ENCODE measurements around the gene LUC7L2.
"Not testable (repeated sequence)": the region's sequence is repeated elsewhere in the genome, so short reads cannot be mapped to it uniquely, and the experiment has no call there.

Gene LUC7L2

DNA sequence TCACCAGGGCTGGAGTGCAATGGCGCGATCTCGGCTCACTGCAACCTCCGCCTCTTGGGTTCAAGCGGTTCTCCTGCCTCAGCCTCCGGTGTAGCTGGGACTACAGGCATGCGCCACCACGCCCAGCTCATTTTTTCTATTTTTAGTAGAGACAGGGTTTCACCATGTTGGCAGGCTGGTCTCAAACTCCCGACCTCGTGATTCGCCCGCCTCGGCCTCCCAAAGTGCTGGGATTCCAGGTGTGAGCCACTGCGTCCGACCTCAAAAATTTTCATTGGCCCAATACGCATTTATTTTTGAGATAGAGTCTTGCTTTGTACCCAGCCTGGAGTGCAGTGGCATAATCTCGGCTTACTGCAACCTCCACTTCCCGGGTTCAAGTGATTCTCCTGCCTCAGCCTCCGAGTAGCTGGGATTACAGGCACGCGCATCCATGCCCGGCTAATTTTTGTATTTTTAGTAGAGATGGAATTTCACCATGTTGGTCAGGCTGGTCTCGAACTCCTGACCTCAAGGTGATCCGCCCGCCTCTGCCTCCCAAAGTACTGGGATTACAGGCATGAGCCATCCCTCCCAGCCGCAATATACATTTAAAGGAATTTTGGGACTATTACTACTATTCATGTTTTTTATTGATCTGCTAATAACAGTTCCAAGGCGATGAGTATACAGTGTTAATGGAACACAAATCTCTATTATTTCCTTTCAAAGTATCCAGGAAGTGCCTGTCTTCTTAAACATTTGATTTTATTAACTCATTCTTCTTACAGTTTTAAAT, 1.8 kb upstream of the LUC7L2 start:
- DNase-seq (ENCODE audit: low spot score), result not testable (repeated sequence)

DNA sequence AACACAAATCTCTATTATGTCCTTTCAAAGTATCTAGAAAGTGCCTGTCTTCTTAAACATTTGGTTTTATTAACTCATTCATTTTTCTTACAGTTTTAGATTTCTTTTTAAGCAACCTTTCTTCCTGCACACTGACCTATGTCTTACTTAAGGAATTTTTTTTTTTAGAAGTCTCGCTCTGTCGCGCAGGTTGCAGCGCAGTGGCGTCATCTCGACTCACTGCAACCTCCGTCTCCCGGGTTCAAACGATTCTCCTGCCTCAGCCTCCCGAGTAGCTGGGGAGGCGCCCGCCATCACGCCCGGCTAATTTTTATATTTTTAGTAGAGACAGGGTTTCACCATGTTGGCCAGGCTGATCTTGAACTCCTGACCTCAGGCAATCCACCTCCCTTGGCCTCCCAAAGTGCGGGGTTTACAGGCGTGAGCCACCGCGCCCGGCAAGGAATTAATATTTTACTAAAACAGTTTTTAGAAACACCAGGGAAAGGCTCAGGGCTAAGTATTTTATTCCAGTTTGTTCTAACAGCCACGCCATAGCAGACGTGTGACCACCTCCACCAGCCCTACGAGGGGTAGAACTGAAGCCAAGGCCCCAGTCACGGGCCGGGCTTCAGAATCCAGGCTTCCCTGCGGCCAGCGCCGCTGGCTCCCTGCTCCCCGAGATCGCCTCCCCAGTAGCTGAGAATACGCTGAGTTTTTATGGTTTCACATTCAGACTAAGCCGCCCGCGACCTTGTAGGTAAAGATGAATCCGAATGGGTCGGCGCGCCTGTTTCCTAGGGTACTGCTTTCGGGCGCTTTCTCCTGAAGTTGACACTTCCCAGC, 941 bp upstream of the LUC7L2 start:
- no peak for DNase-seq (ENCODE audit: low spot score)

DNA sequence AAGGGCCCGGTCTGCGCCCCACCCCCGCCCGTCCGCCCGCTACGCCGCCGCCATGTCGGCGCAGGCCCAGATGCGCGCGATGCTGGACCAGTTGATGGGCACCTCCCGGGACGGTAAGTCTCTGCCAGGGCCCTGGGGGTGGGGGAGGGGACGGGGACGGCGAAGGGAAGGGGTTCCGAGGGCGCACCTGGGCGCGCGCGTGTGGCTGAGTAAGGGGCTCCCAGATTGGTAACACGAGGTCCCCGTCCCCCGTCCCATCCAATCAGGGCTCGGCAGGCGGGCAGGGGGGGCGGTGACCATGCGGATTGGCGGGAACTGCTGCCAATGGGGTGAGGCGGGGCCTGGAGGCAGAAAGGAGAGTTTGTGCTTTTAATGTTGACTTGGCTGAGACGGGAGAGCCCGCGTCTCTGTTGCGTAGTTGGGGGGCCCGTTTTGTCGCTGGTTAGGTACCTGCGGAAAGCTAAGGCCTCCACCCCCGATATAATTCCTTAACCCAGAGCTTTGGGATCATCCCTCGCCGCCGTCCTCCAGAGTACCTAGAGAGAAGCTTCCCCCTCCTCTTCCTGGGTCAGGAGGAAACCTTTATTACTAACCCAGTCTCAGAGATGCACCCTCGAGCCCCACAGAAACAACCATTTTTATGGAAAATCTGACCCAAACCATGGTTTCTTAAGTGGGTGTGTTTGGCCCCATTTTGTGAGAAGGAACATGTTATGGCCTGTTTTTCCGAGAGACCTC, 685 bp downstream of the LUC7L2 start:
- peak; percentile 95 for DNase-seq (ENCODE audit: low spot score)

DNA sequence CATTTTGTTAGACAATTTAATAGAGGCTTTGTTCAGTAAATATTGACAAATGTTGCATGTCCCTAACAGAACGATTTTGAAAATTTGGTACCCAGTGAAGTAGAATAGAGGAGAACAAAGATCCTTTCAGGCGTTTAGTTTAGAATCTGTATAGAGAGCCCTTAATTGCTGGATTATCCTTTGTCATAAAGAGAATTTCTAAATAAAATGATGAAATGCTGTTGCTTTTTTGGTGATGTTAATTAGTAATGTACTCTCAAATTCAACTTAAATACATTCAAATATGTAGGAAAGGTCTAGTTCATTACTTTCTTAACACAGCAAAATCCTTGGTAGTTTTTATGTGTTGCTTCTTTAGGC, 1.2 kb downstream of the LUC7L2 start:
- no peak for DNase-seq (ENCODE audit: low spot score)

DNA sequence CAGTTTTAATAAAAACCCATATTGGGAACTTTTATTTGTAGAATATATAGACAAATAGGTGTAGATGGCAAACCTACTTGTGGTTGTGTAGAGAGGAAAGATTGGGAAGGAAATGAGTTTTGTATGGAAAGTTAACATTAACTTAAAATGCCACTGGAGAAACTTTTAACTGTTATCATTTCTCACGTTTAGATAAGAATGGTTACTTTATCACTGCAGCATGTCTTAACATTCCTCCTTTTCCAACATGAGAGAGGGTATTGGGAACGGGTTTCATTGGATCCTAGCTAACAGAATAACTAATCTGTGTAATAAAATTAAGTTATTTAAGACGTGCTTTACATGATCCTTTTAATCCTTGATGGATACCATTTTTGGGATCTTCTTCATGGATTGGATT, 1.8 kb downstream of the LUC7L2 start:
- DNase-seq (ENCODE audit: low spot score), result no peak

DNA sequence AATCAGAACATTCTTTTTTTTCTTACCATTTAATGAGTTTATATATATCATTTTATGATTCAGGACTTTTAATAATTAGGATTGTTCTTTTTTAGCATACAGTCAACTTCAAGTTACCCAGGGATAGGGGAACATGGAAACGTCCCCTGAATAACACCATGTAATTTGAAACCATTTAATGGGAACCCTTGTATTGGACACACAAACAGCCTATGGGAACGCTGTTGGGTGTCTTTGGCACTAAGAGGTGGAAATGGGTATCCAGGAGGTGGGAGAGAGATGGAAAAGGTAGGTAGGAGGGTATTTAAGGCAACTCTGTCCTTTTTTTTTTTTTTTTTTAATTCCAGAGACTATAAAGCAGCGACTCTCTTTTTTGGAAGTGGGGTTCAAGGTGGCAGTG, 2.6 kb downstream of the LUC7L2 start:
- no peak for DNase-seq (ENCODE audit: low spot score)

DNA sequence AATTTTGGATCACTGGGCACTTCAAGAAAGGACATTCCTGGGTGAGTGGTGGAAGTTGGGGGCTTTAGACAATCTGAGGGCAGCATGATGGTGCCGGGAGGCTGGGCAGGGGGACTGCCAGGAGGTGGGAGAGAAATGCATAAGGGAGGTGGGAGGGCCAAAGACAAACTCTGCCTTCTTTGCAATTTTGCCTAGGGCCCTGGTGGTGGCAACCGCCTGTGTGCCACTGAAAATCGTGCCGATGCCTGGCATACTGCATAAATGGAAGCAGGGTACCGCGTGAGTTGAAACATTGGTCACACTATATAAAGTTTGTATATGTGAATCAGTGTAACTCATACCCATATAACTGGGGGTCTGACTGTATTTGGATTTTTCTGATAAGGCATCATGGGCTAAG, 3.3 kb downstream of the LUC7L2 start:
- DNase-seq (ENCODE audit: low spot score), result no peak

DNA sequence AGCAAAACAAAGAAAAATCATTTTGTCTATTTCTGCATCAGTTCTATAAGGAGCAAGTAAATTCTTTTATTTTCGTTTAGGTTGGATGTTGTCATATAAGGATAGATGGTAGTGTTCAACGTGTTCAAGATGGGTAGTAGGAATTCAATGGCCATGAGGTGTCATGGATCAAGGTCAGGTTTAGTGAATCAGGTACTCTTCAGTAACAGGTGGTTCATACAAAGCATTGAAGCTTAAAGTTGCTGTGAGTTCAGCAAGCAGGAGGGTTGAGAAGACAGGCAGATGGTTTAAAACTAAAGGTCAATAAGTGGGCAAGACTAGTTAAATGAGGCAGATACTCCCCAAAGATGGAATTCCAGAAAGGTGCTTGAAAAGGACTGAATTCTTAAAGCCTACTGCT, 5.6 kb downstream of the LUC7L2 start:
- no peak for DNase-seq (ENCODE audit: low spot score)

DNA sequence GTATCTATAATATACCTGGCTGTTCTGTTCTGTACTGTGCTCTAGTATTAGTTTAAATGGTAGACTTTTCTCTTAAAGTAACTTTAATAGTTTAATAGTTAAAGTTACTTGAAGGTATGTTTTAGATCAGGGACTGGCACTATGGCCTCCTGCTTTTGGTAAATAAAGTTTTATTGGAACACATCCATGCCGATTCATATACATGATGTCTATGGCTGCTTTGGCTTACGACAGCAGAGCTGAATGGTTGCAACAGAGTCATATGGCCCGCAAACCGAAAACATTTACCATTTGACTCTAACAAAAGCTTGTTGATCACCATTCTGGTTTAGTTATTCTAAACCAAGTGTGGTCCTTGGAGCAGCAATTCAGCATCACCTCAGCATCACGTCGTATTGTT, 6.7 kb downstream of the LUC7L2 start:
- no peak for DNase-seq (ENCODE audit: low spot score)

DNA sequence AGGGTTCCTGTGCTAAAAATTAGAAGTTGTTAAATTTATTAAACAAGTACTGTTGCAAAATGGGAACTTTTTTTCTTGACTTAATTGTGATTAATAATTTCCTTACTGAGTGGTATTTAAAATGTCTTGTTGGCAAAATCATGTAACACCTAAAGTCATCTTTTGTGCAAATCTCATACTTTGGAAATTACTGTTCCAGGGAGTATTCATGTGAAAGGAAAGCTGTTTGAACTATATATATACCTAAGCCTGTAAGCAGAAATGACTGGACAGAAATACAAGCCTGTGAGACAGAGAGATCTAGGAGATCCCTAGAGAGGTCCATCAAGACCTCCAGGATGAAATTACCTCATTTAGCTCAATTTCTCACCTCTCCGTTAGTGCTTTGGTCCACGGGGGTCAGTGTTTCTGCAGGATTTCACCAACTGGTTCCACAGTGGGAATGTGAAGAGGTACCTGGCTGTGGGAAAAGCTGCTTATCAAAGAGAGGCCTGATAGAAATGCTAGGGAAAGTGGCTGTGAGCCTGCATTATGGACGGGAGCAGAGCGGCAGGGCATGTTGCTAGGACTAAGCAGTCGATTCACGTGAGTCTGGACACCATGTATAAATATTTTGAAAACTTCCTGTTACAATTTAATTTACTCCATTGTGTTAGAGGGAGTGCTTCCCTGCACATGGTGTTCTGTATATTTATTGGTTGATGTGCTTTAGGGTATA, 7.9 kb downstream of the LUC7L2 start:
- DNase-seq (ENCODE audit: low spot score), result no peak

DNA sequence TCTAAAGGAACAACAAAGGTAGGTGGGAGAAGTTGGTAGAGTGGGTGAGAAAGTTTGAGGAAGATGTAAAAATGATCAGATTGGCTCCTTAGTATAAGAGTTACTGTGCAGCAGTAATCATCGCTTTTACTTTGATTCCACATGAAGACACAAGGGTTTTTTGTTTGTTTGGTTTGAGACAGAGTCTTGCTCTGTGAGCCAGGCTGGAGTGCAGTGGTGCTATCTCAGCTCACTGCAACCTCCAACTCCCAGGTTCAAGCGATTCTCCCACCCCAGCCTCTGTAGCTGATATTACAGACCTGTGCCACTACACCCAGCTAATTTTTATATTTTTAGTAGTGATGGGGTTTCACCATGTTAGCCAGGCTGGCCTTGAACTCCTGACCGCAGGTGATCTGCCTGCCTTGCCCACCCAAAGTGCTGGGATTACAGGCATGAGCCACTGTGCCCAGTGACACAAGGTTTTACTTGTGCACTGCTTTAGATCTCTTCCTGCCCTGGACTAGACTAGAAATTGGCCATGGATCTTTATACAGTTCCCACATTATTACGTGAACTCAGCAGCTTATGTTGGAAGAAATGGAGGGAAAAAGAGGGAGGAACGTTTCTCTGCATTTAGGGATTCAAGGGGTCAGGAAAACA, 10.7 kb downstream of the LUC7L2 start:
- peak; percentile 36 for DNase-seq (ENCODE audit: low spot score)

DNA sequence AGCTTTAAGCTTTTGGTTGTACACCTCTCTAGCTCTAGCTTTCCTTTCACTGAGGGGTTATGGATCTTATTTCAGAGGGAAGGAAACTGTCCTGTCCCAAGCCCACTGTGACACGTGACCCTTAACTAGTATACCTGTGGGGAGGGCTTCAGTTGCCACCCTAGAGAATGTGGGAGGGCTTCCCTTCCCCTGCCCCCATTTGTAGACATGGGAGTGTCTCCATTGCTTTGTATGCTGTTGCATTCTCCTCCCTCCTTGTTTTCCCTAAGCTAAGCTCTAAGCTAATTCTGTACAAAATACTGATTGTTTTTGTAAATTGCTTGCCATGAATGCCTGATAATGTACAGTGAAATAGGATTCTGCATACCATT, 11.2 kb downstream of the LUC7L2 start:
- no peak for DNase-seq (ENCODE audit: low spot score)

DNA sequence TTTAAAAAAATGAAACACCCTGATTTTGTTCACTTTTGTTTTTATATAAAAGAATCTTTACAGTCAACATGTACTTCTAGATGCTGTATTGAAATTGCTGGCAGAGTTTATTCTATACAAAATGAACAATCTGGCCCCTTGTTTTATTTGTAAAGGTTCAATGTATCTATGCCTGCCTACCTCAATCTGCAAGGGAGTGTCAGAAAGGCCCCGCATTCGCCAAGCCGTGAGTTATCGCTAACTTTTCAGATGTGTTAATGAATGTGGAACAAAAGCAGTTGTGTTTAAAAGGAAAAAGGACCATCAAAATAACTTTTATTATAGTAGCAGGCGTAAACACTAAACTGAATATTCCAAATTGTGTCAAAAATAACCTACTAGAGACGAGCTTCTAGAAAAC, 14.6 kb downstream of the LUC7L2 start:
- DNase-seq (ENCODE audit: low spot score), result no peak

DNA sequence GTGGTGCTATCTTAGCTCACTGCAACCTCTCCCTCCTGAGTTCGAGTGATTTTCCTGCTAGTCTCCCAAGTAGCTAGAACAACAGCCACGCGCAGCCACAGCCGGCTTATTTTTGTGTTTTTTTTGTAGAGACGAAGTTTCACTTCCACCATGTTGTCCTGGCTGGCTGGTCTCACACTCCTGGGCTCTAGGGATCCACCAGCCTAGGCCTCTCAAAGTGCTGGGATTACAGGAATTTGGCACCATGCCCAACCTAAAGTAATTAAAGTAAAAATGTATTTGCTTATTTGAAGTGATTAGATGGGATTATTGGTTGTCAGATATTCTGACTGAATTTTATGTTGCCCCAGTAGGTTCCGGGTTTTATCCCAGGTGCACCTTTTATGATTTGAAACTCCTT, 22.7 kb downstream of the LUC7L2 start:
- no peak for DNase-seq (ENCODE audit: low spot score)

DNA sequence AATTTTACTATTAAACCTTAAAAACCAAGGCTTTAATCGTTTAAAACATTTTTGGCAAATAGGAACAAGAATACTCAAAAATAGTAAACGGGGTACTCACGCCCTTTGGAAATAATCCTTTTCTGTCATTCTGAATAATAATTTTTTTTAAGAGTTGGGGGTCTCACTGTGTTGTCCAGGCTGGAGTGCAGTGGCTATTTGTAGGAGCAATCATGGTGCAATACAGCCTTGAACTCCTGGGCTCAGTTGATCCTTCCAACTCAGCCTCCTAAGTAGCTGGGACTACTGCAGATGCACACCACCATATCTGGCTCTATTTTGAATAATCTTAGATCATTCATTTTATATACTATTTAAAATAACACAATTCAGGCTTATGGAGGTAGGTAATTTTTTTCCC, 24.9 kb downstream of the LUC7L2 start:
- DNase-seq (ENCODE audit: low spot score), result no peak

DNA sequence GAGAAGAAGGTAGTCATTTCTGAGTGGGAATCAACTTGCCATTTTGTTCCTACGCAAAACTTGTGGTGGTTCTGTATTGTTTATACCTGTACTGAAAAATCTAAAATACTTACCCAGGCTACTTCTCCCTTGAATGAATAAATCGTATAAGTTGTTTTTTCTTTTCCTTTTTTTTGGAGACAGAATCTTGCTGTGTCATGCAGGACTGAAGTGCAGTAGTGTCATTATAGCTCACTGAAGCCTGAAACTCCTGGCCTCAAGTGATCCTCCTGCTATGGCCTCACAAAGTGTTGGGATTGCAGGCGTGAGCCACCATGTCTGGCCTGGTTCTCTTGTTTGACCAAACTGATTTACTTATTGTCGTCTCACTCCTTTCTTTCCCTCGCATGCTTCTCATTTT, 27.9 kb downstream of the LUC7L2 start:
- DNase-seq (ENCODE audit: low spot score), result no peak

DNA sequence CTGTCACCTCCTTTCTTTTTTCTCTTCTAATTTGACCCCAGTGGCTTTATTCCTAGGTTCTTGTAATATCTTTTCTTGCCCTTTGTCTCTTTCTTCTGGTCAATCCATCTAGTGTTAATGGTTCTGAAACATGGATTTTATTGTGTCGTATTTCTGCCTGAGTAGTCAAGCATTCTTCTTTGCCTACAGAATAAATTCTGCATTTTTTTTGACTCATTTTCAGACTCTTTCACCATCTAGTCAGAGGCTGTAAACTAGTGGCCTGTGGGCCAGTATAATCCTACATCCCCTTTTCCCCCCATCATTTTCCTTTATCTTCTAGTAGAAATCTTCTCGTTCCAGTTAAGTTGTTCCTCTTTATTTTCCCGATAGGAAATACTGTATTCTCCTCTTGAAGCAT, 29.4 kb downstream of the LUC7L2 start:
- no peak for DNase-seq (ENCODE audit: low spot score)

DNA sequence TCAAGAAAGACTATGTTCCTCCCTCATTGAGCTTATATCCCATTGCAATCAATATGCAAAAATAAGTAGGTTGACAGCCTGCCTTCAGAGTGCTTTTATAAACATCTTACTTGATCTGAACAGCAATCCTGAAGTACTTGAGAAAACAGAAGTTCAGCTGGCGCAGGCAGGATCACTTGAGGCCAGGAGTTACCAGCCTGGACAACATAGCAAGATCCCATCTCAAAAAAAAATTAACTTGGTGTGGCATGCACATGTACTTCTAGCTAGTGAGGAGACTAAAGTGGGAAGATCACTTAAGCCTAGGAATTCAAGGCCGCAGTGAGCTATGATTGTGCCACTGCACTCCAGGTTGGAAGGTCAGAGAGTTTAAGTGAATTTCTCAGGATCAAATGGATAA, 30.1 kb downstream of the LUC7L2 start:
- DNase-seq (ENCODE audit: low spot score), result no peak

DNA sequence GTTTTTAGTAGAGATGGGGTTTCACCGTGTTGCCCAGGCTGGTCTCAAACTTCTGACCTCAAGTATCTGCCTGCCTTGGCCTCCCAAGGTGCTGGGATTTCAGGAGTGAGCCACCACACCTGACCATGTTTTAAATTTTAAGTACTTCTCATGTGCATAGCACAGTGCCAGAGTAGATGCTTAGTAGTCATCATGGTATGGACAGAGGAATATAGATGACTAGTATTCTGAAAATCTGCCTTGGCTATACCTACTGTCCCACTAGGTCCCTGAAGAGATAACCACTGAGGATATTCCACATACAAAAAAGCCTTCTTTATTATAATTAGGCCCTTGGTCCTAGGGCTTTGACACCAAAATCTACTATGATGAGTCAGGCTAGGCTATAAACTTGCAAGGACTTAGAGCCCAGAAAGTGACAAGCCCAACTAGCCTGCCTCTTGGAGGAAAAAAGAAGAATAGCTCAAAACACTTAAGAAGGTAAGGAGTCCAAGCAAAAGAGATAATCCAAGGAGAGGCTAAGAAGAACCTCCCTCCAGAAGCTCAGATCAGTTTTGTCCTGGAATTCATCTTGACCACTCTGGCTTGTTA, 34.0 kb downstream of the LUC7L2 start:
- DNase-seq (ENCODE audit: low spot score), result no peak

DNA sequence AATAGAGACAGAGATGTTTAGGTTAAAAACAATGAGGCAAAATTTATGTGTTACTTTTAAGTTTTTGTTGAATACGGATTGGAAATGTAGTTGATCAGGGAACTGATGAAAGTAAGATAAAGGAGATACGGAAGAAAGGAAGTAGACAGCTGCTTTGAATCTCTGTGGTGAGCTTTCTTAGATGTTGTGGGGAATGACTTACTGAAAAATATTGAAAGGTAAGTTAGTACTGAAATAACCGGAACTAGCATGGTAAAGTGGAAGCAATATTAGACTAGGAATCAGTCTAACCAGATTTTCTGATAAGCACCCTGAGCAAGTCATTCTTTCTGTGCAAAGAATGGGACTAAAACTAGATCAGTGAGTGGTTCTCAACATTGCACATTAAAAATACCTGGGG, 34.8 kb downstream of the LUC7L2 start:
- DNase-seq (ENCODE audit: low spot score), result no peak

DNA sequence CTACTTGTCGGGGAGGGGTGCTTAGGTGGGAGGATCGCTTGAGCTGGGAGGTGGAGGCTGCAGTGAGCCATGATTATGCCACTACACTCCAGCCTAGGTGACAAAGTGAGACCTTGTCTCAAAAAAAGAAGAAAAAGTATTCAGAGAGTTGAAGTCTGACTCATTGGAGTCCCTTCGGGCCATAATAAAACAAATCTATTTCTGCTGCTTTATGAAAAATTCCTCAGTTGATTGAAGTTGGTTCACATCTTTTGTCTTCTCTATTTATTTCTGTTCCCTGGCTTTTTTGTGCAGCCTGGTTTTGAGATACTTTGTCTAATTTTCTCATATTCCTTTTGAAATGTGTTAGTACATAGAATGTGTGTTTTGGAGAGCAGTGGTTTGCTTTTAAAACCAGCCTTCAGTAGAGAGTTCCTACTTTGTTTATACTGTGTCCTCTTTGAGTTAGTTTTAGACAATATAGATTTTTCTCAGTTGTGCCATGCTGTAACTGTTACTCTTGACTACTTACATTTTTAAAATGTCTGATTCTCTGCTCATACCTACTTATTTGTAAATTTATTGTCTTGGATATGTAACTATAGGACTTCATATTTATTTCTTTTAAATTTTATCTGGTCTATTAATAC, 36.7 kb downstream of the LUC7L2 start:
- no peak for DNase-seq (ENCODE audit: low spot score)
